NCI-H510A (cell line): Measurements from ENCODE around the gene JARID2.
A peak's percentile ranks its signal among the peaks of the same experiment; 100 is the strongest.

ENCODE experiments used
- DNase-seq: peaks from one replicate; lab custom pipeline; 2025; lab: John Stamatoyannopoulos, UW

The JARID2 gene

GRCh38 chr6:15510536-15511247 lies 264.8 kb downstream of the JARID2 start:
- no peak for DNase-seq

GRCh38 chr6:15511248-15512125 lies 265.6 kb downstream of the JARID2 start:
- no peak for DNase-seq

- DNase-seq, result no peak
These were observed 266.3 kb downstream of the JARID2 start for GRCh38 chr6:15512126-15512525.

GRCh38 chr6:15512721-15513120 lies 266.9 kb downstream of the JARID2 start:
- DNase-seq, result no peak

- DNase-seq, result no peak
These were observed 267.4 kb downstream of the JARID2 start for GRCh38 chr6:15513131-15513771.

DNA sequence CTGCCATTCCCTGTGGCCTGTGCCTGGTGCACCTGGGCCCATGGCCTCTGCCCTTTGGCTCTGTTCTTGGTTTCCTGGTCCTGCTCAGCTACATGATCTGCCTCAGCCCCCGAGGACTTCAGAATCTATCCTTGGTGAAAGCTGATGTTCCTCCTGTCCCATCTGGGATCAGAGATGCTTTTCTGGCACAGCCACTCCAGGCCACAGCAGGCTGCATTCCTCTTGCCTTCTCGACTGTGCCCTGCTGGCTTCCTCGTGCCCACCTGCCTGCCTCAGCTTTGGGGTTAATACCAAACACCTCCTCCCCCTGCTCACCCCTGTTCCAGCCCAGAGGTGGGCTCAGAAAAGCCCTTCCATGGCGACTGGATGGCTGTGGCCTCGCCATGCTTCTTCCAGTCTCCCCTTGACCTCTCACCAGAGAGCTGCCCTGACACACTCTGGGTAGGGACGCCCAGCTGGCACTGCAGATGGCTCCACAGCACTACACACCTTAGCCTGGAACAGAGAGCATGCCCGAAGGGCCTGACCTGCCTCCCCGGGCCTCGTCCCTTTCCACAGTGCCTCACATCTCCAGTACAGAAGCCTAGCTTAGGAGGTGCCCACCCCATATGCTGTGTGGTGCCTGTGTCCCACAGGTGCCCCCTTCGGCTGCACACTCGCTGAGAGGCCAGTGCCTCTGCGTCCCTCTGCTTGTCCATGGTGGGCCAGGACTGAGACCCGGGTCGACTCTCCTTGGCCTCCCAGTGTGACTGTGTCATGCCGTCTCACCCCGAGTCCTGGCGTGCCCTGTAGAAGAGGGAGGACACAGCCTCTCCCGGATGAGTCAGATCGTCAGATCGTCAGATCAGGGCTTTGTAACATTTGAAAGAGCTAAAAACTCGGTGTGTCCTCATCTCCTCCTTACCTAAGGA lies 268.2 kb downstream of the JARID2 start:
- DNase-seq, result no peak

GRCh38 chr6:15515226-15515625 lies 269.4 kb downstream of the JARID2 start:
- no peak for DNase-seq

DNA sequence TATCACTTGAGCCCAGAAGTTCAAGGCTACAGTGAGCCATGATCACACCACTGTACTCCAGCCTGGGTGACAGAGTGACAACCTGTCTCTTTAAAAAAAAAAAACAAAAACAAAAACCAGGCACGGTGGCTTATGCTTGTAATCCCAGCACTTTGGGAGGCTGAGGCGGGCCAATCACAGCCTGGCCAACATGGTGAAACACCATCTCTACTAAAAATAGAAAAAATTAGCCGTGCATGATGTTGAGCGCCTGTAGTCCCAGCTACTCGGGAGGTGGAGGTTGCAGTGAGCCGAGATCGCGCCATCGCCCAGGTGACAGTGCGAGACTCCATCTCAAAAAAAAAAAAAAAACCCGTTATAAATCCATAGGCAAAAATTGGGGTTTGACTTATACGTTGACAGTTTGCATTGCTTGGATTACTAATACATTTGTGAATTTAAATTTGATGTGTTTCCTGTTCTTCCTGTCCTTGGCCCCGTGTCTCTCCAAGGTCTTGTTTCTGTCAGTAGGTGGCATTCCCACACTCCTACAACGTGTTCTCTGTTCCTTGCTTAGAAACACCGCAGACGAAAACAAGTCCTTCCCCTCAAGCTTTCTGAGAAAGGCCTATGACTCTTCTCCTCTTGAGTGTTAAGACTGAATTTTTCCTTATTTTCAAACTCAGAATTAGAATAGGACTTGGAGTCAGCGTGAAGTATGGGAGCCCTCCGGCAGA lies 269.9 kb downstream of the JARID2 start:
- no peak for DNase-seq

DNA sequence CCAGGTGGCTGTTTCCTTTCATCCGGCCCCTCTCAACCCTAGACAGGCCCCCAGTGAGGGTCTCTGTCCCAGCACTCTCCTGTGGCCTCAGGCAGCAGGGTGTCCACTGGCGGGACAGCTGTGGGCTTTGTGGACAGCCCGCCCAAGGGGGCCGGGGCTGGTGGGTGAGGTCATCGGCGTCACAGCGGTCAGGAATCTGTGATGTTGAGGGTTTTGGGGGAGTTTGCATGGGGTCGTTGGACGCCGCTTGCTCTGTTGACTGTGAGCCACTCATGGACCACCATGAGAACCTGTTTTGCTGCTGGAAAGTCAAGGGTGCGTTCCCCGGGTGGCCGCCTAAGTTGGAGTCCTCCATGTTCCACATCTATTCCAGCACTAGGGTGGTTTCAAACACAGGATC lies 270.5 kb downstream of the JARID2 start:
- DNase-seq, result no peak

- no peak for DNase-seq
These were observed 271.2 kb downstream of the JARID2 start for GRCh38 chr6:15516923-15517560.

DNA sequence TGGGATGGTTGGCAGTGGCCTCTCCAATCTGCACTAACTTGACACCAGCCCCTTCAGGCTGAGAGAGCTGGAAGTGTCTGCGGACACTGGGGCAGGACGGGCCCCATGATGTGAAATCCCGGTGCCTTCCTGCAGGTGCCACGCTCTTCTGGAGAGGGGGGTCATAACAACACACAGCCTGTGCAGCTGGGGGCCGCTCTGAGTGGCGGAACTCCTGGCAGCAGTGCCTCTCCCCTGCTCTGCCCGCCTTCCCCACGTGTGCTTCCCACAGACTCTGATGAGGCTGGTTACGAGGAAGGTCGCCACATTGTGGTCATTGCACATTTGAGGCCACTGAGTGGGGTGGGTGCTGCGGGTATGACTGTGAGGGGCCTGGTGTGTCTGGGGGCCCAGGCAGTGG lies 271.7 kb downstream of the JARID2 start:
- no peak for DNase-seq

DNA sequence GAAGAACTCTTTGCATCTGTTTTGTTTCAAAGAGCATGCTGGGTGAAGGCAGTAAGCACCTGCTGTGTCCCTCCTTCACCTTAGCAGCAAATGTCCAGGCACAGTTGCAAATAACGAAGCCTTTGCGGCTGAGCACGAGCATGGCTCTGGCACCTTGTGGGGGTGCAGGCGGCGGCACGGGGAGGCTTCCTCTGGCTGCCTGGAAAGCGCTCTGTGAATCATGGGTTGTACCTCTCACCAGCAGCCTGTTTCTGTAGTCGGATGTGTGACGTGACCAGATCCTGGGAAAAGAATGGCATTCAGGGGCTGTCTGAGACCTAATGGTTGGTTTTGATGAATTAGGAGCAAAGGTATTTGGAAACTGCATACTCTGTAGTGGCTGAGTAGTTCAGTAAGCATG lies 272.2 kb downstream of the JARID2 start:
- DNase-seq, result no peak

DNA sequence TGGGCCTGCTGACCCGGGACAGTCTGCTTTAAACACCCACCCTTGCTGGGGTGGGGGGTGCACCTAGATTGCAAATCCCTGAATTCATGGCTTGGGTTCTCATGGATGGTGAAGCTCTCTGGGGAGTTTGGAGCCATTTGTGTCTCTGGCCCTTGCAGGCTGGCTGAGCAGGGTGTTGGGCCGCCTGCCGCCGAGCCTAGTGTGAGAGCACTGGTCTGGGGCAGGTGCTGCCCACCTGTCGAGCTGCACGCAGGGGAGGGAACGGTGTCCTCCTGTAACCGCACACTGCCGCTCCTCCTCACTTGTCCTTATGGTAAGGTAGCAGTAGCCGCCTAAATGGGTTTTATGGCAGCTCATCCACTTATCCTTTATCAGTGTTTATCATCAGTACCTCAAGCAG lies 273.0 kb downstream of the JARID2 start:
- DNase-seq, result peak; percentile 92

GRCh38 chr6:15519681-15520080 lies 273.8 kb downstream of the JARID2 start:
- no peak for DNase-seq

DNA sequence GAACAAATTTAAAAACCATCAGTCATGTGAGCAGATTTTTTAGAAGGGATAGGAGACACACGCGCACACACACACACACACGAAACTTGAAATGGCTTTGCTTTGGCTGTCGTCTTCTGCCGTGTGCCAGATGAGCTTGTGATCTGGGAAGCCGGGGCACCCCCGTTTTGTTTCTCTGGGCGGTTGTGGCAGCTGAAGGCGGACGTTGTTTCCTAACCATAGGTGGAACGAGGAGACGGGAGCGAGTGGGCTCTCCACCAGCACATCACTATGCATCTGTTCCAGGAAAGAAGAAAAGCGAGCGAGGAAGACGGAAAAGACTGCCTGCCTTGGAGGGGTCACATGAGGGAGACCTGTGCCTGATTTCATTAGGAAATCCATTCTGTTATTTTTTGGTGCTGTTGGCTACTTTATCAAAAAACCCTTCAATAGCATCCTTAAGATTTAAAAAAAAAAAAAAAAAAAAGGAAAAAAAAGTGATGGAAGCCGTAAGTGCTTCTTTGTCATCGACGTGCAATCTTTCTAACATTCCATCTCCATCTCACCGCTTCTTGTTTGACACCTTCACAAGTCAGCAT lies 274.8 kb downstream of the JARID2 start:
- no peak for DNase-seq

DNA sequence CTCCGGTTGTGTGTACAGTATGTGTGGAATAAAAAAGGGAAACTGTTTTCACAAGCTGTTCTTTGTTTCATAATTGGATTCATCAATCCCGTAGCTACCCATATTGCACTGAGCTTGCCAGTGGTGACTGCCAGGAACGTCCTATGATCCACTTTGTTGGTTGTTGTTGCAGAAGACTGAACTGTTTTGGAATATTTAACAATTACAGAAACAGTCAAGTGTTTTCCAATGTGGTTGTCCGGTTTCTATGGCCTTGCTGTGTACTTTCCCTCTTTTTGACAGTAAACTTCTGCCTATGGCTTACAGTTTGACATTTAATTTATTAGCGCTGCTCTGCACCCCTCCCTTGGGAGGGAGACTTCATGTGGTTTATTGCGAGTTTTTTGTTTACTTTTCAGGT lies 275.7 kb downstream of the JARID2 start:
- no peak for DNase-seq

GRCh38 chr6:15522026-15522425 lies 276.2 kb downstream of the JARID2 start:
- no peak for DNase-seq

DNA sequence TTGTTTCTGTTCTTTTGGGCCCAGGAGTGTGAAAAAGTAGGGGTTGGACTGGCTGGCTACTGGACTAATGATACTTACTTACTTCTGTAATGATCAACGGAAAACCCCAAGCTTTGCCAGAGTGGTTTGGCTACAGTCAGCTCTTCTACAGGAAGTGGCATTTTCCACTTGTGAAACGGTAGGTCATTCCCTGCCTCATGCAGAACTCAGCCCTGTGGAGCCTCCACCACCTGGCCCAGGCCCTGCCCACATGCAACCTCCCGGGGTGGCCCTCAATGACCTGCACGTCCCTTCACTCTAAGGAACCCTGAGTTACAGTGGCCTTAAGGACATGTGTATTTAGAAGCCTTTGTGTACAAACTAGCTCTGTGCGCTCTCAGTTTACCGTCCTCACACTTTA lies 276.6 kb downstream of the JARID2 start:
- DNase-seq, result no peak

DNA sequence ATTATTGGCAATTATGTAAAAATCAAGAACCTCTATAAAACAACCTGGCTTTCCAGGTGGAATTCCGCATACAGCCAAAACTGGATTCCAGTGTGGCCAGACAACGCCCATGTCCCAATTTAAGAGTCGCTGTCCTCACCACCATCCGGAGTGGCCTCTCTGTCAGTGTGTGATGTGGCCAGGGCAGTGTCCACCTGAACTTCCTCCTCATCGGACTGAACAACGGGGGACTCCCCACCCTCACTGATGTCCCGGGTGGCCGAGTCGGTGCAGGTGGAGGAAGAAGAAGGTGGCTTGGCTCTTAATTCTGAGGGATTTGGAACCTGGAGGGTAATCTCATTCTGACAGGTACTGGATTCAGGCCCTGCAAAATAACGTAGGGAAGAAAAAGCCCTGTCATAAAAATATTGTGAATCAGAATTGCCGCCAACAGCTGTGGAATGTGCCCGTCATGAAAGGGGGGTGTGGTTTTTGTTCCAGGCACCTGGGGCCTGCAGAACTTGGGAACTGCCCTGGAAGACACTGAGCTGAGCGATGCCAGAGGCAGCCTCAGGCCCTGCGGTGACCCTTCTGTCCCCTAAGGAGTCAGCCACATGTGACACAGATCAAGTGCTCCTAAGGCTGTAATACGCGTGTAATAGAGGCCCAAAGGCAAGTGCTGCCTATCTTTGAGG lies 277.1 kb downstream of the JARID2 start:
- no peak for DNase-seq
